Measurements from ENCODE around the gene LMNB1.
"Not testable (repeated sequence)": the region's sequence is repeated elsewhere in the genome, so short reads cannot be mapped to it uniquely, and the experiment has no call there.

The LMNB1 gene

DNA sequence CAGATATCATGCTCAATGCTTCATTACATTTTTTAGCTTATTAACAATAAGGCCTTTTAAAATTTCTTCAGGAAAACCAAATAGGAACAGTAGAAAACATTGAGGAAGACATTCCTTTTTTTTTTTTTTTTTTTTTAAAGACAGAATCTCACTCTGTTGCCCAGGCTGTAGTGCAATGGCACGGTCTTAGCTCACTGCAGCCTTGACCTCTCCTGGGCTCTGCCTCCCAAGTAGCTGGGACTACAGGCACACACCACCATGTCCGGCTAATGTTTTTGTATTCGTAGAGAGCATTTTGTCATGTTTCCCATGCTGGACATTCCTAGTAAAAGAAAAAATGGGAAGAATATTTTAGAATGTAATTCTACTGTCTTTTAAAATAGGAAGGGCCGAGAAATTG is 60.3 kb downstream of the LMNB1 start:
- TF ChIP-seq EZH2 (IDR thresholded peaks at IDR 0.05; ENCODE audit: borderline replicate concordance, low read length), result no peak
- TF ChIP-seq, protein P1, sequence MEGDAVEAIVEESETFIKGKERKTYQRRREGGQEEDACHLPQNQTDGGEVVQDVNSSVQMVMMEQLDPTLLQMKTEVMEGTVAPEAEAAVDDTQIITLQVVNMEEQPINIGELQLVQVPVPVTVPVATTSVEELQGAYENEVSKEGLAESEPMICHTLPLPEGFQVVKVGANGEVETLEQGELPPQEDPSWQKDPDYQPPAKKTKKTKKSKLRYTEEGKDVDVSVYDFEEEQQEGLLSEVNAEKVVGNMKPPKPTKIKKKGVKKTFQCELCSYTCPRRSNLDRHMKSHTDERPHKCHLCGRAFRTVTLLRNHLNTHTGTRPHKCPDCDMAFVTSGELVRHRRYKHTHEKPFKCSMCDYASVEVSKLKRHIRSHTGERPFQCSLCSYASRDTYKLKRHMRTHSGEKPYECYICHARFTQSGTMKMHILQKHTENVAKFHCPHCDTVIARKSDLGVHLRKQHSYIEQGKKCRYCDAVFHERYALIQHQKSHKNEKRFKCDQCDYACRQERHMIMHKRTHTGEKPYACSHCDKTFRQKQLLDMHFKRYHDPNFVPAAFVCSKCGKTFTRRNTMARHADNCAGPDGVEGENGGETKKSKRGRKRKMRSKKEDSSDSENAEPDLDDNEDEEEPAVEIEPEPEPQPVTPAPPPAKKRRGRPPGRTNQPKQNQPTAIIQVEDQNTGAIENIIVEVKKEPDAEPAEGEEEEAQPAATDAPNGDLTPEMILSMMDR (IDR thresholded peaks at IDR 0.05; ENCODE audit: low read length), result no peak
- no peak overlapping the region for H3K4me2 ChIP-seq (ENCODE audit: low read length)
- H3K9ac ChIP-seq (ENCODE audit: low read length), result no peak overlapping the region
- peaks cover 62% of the 10 kb centered on the region for H3K36me3 ChIP-seq (ENCODE audit: insufficient read depth, low read length)
- no peaks in the 10 kb centered on the region for H3K9me3 ChIP-seq (ENCODE audit: low read length)
- H3K27me3 ChIP-seq (ENCODE audit: insufficient read depth, low read length), result no peaks in the 10 kb centered on the region
- H4K20me1 ChIP-seq (ENCODE audit: insufficient read depth, low read length), result no peaks in the 10 kb centered on the region
- no peaks in the 10 kb centered on the region for H3K9me2 ChIP-seq (ENCODE audit: low read depth, low read length)
- H3F3A ChIP-seq (ENCODE audit: insufficient read depth, low read length), result peaks cover 5% of the 10 kb centered on the region; the same call in 1 of the 2 replicates
- no peak overlapping the region for H3K27ac ChIP-seq (ENCODE audit: low read depth, low read length, poor library complexity, severe bottlenecking)
- H2AFZ ChIP-seq (ENCODE audit: low read length), result no peak overlapping the region
- no peak overlapping the region for H3K4me3 ChIP-seq (ENCODE audit: low read depth, low read length, poor library complexity, severe bottlenecking)
- no peaks in the 10 kb centered on the region for H3K79me2 ChIP-seq (ENCODE audit: insufficient read depth, low read length)
- H3K4me1 ChIP-seq (ENCODE audit: insufficient read depth, low read length, severe bottlenecking), result no peaks in the 10 kb centered on the region

DNA sequence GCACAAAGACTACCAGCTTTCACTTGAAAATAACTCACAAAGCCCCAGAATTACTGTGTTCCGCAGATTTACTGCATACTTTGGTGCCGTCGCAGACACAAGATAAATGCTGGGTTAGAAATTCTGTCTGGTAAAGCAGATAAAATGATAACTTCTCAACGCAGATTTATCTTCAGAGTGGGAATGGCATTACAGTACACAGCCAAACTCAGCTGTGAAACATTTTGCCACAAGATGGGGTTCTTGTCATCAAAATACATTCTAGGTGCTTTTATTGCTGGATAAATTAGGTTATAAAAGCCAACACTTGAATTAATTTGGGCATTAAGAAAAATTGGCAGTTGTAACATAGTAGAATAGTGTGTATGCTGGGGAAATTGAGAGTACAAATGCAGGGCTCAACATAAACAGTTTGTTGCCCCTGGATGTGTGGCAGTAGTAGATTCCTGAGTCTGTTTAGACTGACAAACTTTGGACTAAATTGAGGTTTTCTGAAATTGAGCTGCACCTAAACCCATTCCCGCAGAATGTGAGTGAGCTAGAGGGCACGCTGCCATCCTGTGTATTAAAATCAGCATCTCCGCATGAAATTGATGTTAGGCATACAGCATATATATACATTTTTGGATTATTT is 61.1 kb downstream of the LMNB1 start:
- Histone ChIP-seq H3K27me3 (ENCODE audit: insufficient read depth, low read length) (no peaks in the 10 kb centered on the region), H3K4me1 (ENCODE audit: insufficient read depth, low read length, severe bottlenecking) (no peaks in the 10 kb centered on the region), H3K9me2 (ENCODE audit: low read depth, low read length) (no peaks in the 10 kb centered on the region), H3K4me3 (ENCODE audit: low read depth, low read length, poor library complexity, severe bottlenecking) (no peak overlapping the region), H3F3A (ENCODE audit: insufficient read depth, low read length) (peaks cover 4% of the 10 kb centered on the region; the same call in 1 of the 2 replicates), H4K20me1 (ENCODE audit: insufficient read depth, low read length) (no peaks in the 10 kb centered on the region), H3K36me3 (ENCODE audit: insufficient read depth, low read length) (peaks cover 54% of the 10 kb centered on the region), H3K9ac (ENCODE audit: low read length) (no peak overlapping the region), H2AFZ (ENCODE audit: low read length) (no peak overlapping the region), H3K79me2 (ENCODE audit: insufficient read depth, low read length) (no peaks in the 10 kb centered on the region), H3K4me2 (ENCODE audit: low read length) (no peak overlapping the region), H3K27ac (ENCODE audit: low read depth, low read length, poor library complexity, severe bottlenecking) (no peak overlapping the region), H3K9me3 (ENCODE audit: low read length) (no peaks in the 10 kb centered on the region)
- TF ChIP-seq, protein P1 (IDR thresholded peaks at IDR 0.05; ENCODE audit: low read length), result peak; percentile 5; the same call in 1 of the 2 replicates
- no peak for TF ChIP-seq EZH2 (IDR thresholded peaks at IDR 0.05; ENCODE audit: borderline replicate concordance, low read length)

DNA sequence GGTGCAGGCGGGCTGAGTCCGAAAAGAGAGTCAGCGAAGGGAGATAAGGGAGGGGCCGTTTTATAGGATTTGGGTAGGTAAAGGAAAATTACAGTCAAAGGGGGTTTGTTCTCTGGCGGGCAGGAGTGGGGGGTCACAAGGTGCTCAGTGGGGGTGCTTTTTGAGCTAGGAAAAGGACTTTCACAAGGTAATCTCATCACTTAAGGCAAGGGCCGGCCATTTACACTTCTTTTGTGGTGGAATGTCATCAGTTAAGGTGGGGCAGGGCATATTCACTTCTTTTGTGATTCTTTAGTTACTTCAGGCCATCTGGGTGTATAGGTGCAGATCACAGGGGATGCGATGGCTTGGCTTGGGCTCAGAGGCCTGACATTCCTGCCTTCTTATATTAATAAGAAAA is 62.5 kb downstream of the LMNB1 start:
- not testable (repeated sequence) for H3K9me3 ChIP-seq (ENCODE audit: low read length); H3K4me1 ChIP-seq (ENCODE audit: insufficient read depth, low read length, severe bottlenecking); H2AFZ ChIP-seq (ENCODE audit: low read length); H3K27ac ChIP-seq (ENCODE audit: low read depth, low read length, poor library complexity, severe bottlenecking); H3K79me2 ChIP-seq (ENCODE audit: insufficient read depth, low read length); H3K9me2 ChIP-seq (ENCODE audit: low read depth, low read length); H3K4me2 ChIP-seq (ENCODE audit: low read length); H3F3A ChIP-seq (ENCODE audit: insufficient read depth, low read length); H3K27me3 ChIP-seq (ENCODE audit: insufficient read depth, low read length); H3K9ac ChIP-seq (ENCODE audit: low read length); H4K20me1 ChIP-seq (ENCODE audit: insufficient read depth, low read length); H3K4me3 ChIP-seq (ENCODE audit: low read depth, low read length, poor library complexity, severe bottlenecking)
- H3K36me3 ChIP-seq (ENCODE audit: insufficient read depth, low read length), result peaks cover 40% of the 10 kb centered on the region

DNA sequence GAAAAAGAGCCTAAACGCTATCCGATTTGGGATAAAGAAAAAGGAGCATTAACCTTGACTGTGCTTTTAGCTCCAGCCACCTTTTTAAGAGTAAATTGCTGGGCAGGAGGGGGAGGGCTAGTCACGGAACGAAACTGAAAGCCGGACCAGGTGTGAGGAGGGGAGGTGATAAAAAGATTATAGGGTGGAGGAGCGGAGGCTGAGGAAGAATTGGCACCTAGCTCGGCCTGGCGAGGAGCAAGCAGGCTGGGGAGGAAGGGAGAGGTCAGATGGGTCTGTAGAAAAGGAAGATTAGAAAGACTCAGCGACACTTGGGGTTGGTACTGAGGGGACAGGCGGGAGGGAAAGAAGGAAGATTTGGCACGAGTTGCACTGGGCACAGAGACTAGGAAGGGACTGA is 66.4 kb downstream of the LMNB1 start:
- not testable (repeated sequence) for H3K9ac ChIP-seq (ENCODE audit: low read length); H3F3A ChIP-seq (ENCODE audit: insufficient read depth, low read length); H3K36me3 ChIP-seq (ENCODE audit: insufficient read depth, low read length); H3K4me3 ChIP-seq (ENCODE audit: low read depth, low read length, poor library complexity, severe bottlenecking); H3K27me3 ChIP-seq (ENCODE audit: insufficient read depth, low read length); H3K9me2 ChIP-seq (ENCODE audit: low read depth, low read length); H3K79me2 ChIP-seq (ENCODE audit: insufficient read depth, low read length); H3K27ac ChIP-seq (ENCODE audit: low read depth, low read length, poor library complexity, severe bottlenecking); H3K4me2 ChIP-seq (ENCODE audit: low read length); H4K20me1 ChIP-seq (ENCODE audit: insufficient read depth, low read length); H3K9me3 ChIP-seq (ENCODE audit: low read length); H2AFZ ChIP-seq (ENCODE audit: low read length); H3K4me1 ChIP-seq (ENCODE audit: insufficient read depth, low read length, severe bottlenecking)

DNA sequence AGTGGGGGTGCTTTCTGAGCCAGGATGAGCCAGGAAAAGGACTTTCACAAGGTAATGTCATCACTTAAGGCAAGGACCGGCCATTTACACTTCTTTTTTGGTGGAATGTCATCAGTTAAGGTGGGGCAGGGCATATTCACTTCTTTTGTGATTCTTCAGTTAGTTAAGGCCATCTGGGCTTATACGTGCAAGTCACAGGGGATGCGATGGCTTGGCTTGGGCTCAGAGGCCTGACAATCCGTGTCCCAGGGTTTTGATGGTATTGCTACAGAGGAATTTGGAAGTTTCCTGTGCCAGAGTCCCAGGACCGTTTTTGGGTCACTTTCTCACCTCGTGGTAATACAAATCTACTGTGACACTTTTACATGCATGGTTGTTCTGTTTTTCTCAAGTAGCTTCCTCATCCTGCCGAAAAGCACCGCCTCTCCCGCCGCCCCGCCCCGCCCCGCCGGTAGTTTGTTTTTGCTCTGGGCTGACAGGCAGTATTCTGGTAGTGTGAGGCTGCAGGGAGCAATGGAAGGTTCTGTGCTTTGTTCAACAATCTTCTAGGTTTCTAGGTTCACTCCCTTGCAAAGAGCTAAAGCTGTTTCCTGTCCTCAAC is 68.6 kb downstream of the LMNB1 start:
- H3K9ac ChIP-seq (ENCODE audit: low read length), result peak overlapping the region; percentile 55; the same call in 1 of the 2 replicates
- not testable (repeated sequence) for H3K9me2 ChIP-seq (ENCODE audit: low read depth, low read length); H3K36me3 ChIP-seq (ENCODE audit: insufficient read depth, low read length); H4K20me1 ChIP-seq (ENCODE audit: insufficient read depth, low read length); H3K4me1 ChIP-seq (ENCODE audit: insufficient read depth, low read length, severe bottlenecking); H3K79me2 ChIP-seq (ENCODE audit: insufficient read depth, low read length); H2AFZ ChIP-seq (ENCODE audit: low read length); H3K9me3 ChIP-seq (ENCODE audit: low read length); H3F3A ChIP-seq (ENCODE audit: insufficient read depth, low read length); H3K27me3 ChIP-seq (ENCODE audit: insufficient read depth, low read length)
- peak overlapping the region; percentile 20 for H3K4me3 ChIP-seq (ENCODE audit: low read depth, low read length, poor library complexity, severe bottlenecking)
- H3K27ac ChIP-seq (ENCODE audit: low read depth, low read length, poor library complexity, severe bottlenecking), result peak overlapping the region; percentile 82
- H3K4me2 ChIP-seq (ENCODE audit: low read length), result peak overlapping the region; percentile 45

Measured in OCI-LY1 (cell line).